Caco-2 (cell line): ENCODE results near the gene PHIP. TPM values are rescaled to one million over a fixed set of nuclear protein-coding genes. Genes with fewer than 3 reads are reported as not detected.

Experiments used
- BruUV-seq: library from RNA; stranded (reverse); fragments of 400-500 nt; replicated peaks from 2 replicates; lab custom pipeline; 2021; lab: Mats Ljungman, UMichigan
- CTCF ChIA-PET: fragments of 300-600 bp; sonication (Branson Sonifier 250); formaldehyde crosslinking; loops from one replicate; lab custom pipeline; 2022; ENCODE audit warnings: antibody characterized with exemption; lab: Charles Lee
- POLR2A ChIA-PET: fragments of 300-600 bp; sonication (Branson Sonifier 250); formaldehyde crosslinking; loops from one replicate; lab custom pipeline; 2022; ENCODE audit warnings: antibody characterized with exemption; lab: Charles Lee
- DNase-seq, 2 experiments: peaks; one replicate each; pipeline versions ENCODE4 v3.0.0 to v3.0.0-alpha.2; 2020 to 2022
- H3K27me3 ChIP-seq: replicated peaks from 2 replicates; pipeline ENCODE4 v1.6.0; 2011; ENCODE audit warnings: low read length; ENCODE audit not compliant: control insufficient read depth, insufficient read depth
- H3K36me3 ChIP-seq: 2 replicates; pipeline ENCODE4 v1.5.1; 2011; ENCODE audit warnings: low read length; ENCODE audit not compliant: control insufficient read depth, insufficient read depth
- H3K4me1 ChIP-seq: fragments of 250-450 bp; sonication (Bioruptor Pico); 2 replicates; pipeline ENCODE4 v1.5.1; 2020; ENCODE audit warnings: mild to moderate bottlenecking
- H3K4me3 ChIP-seq: 2 replicates; pipeline ENCODE4 v1.5.1; 2011; ENCODE audit warnings: low read depth, mild to moderate bottlenecking, control low read depth, low read length
- H3K9me3 ChIP-seq: fragments of 250-450 bp; sonication (Bioruptor Pico); 2 replicates; pipeline ENCODE4 v1.5.1; 2020; ENCODE audit warnings: mild to moderate bottlenecking, moderate library complexity
- H3K27ac Mint-ChIP-seq: one replicate; pipeline ENCODE4 v1.8.0; 2022; ENCODE audit warnings: mixed read lengths; ENCODE audit not compliant: unreplicated experiment
- H3K27me3 Mint-ChIP-seq: one replicate; pipeline ENCODE4 v1.8.0; 2022; ENCODE audit warnings: mixed read lengths; ENCODE audit not compliant: insufficient read depth, unreplicated experiment
- H3K36me3 Mint-ChIP-seq: one replicate; pipeline ENCODE4 v1.8.0; 2022; ENCODE audit warnings: mild to moderate bottlenecking, mixed read lengths; ENCODE audit not compliant: insufficient read depth, unreplicated experiment
- H3K4me1 Mint-ChIP-seq: one replicate; pipeline ENCODE4 v1.8.0; 2022; ENCODE audit warnings: low read depth, mixed read lengths; ENCODE audit not compliant: unreplicated experiment
- H3K4me3 Mint-ChIP-seq: one replicate; pipeline ENCODE4 v1.8.0; 2022; ENCODE audit warnings: mild to moderate bottlenecking, moderate library complexity, mixed read lengths; ENCODE audit not compliant: unreplicated experiment
- H3K9me3 Mint-ChIP-seq: one replicate; pipeline ENCODE4 v1.8.0; 2022; ENCODE audit warnings: mixed read lengths; ENCODE audit not compliant: unreplicated experiment
- CTCF ChIP-seq, 2 experiments: fragments of 200-600 bp in 1 of 2; IDR thresholded peaks; 1 replicate in 1 of 2; 2 replicates in 1 of 2; pipeline versions ENCODE4 v1.5.1 to v1.8.0; 2011 to 2022; ENCODE audit warnings: antibody characterized with exemption in 1 of 2, control low read depth in 1 of 2, inconsistent platforms in 1 of 2, low read depth in 1 of 2, low read length in 1 of 2, mild to moderate bottlenecking in 1 of 2, moderate library complexity in 1 of 2; ENCODE audit not compliant: insufficient read depth in 1 of 2, severe bottlenecking in 1 of 2, unreplicated experiment in 1 of 2
- intact Hi-C: fragments of 100-400 bp; cut with micrococcal nuclease; formaldehyde crosslinking; loops from one replicate; pipeline ENCODE4 v1.10.0; 2022; ENCODE audit not compliant: unreplicated experiment
- total RNA-seq: library from RNA; stranded (reverse); gene quantifications from 2 replicates; pipeline ENCODE4 v1.2.3, GENCODE V29; 2022

PHIP gene
- total RNA-seq, 1 experiment from 2014 or later = 31.2 TPM

GRCh38 chr6:79081663-79082062, 3.6 kb upstream of the PHIP start:
- peaks cover 16% of the 10 kb centered on the region for H3K36me3 Mint-ChIP-seq

GRCh38 chr6:79079561-79080041, 1.5 kb upstream of the PHIP start:
- Histone ChIP-seq H3K4me1 (no peaks in the 10 kb centered on the region; the same call in 1 of the 2 replicates), H3K4me3 (peak overlapping the region; percentile 79), H3K27me3 (no peaks in the 10 kb centered on the region), H3K9me3 (no peaks in the 10 kb centered on the region), H3K36me3 (no peaks in the 10 kb centered on the region)
- H3K4me3 Mint-ChIP-seq = peak overlapping the region; percentile 88
- ChIA-PET CTCF (no interaction called here), POLR2A (no interaction called here)
- H3K27ac Mint-ChIP-seq = no peak overlapping the region
- no TSS peak for BruUV-seq
- peaks cover 5% of the 10 kb centered on the region for H3K4me1 Mint-ChIP-seq
- no peak for DNase-seq
- H3K9me3 Mint-ChIP-seq = no peaks in the 10 kb centered on the region
- peaks cover 22% of the 10 kb centered on the region for H3K36me3 Mint-ChIP-seq
- no peak for TF ChIP-seq CTCF (IDR thresholded peaks at IDR 0.05; ENCODE audit: insufficient read depth in 1 of 2, low read depth in 1 of 2, low read length in 1 of 2, severe bottlenecking in 1 of 2, unreplicated experiment in 1 of 2)
- intact Hi-C loops = no loop called here
- no peaks in the 10 kb centered on the region for H3K27me3 Mint-ChIP-seq

More at GRCh38 chr6:79081663-79082062, 3.6 kb upstream of the PHIP start:
- Histone ChIP-seq H3K9me3 (no peaks in the 10 kb centered on the region), H3K4me1 (no peaks in the 10 kb centered on the region; the same call in 1 of the 2 replicates), H3K27me3 (no peaks in the 10 kb centered on the region), H3K4me3 (no peak overlapping the region), H3K36me3 (no peaks in the 10 kb centered on the region)
- H3K27ac Mint-ChIP-seq = no peak overlapping the region
- no peak for TF ChIP-seq CTCF (IDR thresholded peaks at IDR 0.05; ENCODE audit: insufficient read depth in 1 of 2, low read depth in 1 of 2, low read length in 1 of 2, severe bottlenecking in 1 of 2, unreplicated experiment in 1 of 2)
- no peaks in the 10 kb centered on the region for H3K4me1 Mint-ChIP-seq
- H3K4me3 Mint-ChIP-seq = no peak overlapping the region
- ChIA-PET POLR2A (no interaction called here), CTCF (no interaction called here)
- intact Hi-C loops = no loop called here
- no peaks in the 10 kb centered on the region for H3K27me3 Mint-ChIP-seq
- no TSS peak for BruUV-seq
- no peak for DNase-seq
- H3K9me3 Mint-ChIP-seq = no peaks in the 10 kb centered on the region

GRCh38 chr6:79077715-79078074, 359 bp downstream of the PHIP start:
- no peaks in the 10 kb centered on the region for H3K27me3 Mint-ChIP-seq
- peaks cover 7% of the 10 kb centered on the region for H3K4me1 Mint-ChIP-seq
- Histone ChIP-seq H3K4me3 (peak overlapping the region; percentile 79), H3K4me1 (no peaks in the 10 kb centered on the region; the same call in 1 of the 2 replicates), H3K27me3 (no peaks in the 10 kb centered on the region), H3K9me3 (no peaks in the 10 kb centered on the region), H3K36me3 (no peaks in the 10 kb centered on the region)
- BruUV-seq = no TSS peak
- peaks cover 22% of the 10 kb centered on the region for H3K36me3 Mint-ChIP-seq
- peak overlapping the region; percentile 88 for H3K4me3 Mint-ChIP-seq
- no peak for TF ChIP-seq CTCF (IDR thresholded peaks at IDR 0.05; ENCODE audit: insufficient read depth in 1 of 2, low read depth in 1 of 2, low read length in 1 of 2, severe bottlenecking in 1 of 2, unreplicated experiment in 1 of 2)
- ChIA-PET CTCF (no interaction called here), POLR2A (interaction anchor here (0.6 kb wide), 3 partner anchors 49 to 106 kb away, joined by 3 read pairs; no protein-coding TSS in a partner anchor)
- peak overlapping the region; percentile 96 for H3K27ac Mint-ChIP-seq
- intact Hi-C loops = loop anchor here (1.0 kb wide), 4 partner anchors 75 to 386 kb away; partner anchors contain the start of gene HMGN3
- H3K9me3 Mint-ChIP-seq = no peaks in the 10 kb centered on the region
- peak; percentile 60 to 68 for DNase-seq
